GM11168 (cell line): Measurements from ENCODE around the gene NT5C.

Experiments used
- in situ Hi-C: fragments of 300-500 bp; cut with MboI; formaldehyde crosslinking; loops from one replicate; pipeline ENCODE4 v1.12.0; 2022; ENCODE audit warnings: low sequenced_read_pairs; ENCODE audit not compliant: unreplicated experiment

The NT5C gene

DNA sequence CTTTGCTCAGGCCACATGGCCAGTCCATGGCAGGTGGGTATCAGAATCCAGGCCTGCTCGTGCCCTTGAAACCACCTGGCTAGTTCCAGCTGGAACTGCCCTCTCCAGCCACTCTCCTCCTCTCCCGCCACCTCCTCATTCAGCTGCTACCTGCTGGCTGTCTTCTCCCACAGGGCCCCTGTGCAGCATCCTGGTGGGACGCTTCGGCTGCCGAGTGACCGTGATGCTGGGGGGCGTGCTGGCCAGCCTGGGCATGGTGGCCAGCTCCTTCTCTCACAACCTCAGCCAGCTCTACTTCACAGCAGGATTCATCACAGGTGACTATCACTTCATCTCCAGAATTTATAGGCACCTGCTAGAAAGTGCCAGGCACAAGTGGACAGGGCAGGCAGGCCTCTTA is 33.7 kb downstream of the NT5C start:
- in situ Hi-C loops: no loop called here

DNA sequence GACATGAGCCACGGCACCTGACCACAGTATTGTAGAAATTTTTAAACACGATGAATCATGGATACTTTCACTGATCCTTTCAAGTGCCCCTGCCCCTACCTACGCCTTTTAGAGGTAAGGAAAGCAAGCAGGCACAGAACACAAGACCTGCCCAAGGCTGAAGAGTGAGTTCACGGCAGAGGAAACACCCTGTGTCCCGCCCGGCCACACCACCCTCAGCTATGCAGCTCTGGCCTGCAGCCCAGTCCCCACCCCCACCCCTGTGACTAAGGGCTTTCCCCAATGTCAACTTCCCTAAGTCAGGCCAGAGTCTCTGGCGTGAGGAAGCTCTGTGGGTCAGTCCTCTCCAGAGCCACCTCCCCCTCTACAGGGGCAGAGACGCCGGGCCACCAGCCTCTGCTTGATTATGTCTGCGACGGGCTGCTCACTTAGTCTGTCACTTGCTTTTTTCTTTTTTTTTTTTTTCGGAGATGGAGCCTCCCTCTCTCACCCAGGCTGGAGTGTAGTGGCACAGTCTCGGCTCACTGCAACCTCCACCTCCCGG is 35.4 kb downstream of the NT5C start:
- in situ Hi-C loops: no loop called here

- in situ Hi-C loops: no loop called here
These were observed 36.6 kb downstream of the NT5C start for GRCh38 chr17:75094871-75095399.

DNA sequence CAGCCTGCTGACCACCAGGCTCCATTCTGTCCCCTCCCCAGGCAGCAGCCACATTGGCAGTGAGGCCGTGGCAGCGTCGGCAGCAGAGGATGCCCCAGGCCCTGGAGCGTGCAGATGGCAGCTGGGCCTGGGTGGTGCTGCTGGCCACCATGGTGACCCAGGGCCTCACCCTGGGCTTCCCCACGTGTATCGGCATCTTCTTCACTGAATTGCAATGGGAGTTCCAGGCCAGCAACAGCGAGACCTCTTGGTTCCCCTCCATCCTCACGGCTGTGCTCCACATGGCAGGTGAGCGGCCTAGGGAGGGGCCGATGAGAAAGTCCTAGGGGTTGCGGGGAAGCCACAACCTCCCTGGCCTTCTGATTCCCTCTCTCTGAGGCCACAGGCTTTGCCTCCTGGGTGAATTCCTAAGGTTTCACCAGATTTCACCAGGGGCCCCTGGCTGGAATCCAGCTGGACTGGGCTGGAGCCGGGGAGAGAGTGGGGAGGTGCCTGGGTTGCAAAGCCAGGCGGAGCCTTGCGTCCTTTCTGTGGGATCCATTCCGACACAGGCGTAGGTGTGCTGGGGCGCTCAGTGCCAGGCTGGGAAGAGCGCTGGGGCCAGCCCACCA is 37.9 kb downstream of the NT5C start:
- in situ Hi-C loops: no loop called here

DNA sequence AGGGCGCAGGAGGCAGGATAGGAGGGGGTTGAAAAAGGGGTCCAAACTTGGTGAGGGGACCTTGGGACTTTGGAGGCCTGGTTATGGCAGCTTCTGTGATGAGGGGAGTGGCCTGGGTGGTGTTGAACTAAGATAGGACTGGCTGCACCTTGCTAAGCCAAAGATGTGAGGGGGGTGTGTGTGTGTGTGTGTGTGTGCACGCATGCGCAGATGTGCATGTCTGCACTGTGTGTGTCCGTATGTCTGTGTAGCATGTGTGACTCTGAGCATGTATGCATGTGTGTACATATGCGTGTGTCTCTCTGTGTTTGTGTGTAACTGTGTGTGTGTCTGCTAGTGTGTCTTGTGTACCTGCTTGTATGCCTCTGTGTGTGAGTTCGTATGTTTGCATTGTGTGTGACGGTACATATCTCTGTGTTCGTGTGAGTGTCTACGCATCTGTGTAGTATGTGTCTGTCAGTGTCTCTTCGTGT is 39.7 kb downstream of the NT5C start:
- in situ Hi-C loops: no loop called here

DNA sequence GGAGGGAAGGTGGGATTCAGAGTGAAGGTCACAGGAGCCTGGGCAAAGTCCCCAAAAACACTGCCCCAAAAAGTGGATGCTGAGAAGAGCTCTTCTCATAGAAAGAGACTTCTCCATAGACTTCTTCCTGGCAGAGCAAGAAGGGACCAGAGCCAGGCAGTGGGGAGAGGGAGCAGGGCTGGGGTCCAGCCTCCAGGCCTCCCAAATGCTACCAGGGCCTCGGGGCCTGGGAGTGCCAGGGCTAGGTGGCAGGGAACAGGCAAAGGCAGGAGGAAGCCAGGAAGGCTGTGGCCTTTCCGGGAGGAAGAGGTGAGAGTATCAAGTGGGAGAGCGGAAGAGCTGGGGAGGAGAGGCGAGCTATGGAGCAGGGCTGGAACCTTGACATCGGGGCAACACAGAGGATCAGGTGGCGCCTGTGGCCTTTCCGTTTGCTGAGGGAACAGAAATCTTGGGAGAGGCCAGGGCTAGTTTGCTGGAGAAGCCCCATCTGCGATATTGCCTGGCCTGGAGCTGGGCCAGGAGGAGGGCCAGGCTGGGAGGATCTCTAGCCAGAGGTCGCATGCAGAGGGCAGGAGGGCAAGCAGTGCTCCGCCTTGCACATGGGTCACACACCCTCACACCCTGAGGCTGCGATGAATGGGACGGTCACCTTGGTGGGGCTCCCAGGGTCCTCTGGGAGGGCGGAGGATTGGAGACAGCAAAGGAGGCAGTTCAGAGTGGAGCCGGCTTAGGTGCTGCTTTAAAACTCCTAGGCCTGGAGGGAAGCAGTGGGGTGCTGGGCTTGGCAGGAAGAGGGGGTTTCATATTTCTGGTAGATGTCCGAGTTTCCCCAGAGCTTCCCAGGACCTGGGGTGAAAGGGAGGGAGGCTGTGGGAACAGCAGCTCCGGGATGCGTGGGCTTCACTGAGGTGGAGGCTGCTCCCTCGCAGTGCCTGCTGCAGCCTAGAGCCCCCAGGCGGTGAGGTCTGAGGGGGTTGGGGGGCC is 40.4 kb downstream of the NT5C start:
- in situ Hi-C loops: no loop called here

DNA sequence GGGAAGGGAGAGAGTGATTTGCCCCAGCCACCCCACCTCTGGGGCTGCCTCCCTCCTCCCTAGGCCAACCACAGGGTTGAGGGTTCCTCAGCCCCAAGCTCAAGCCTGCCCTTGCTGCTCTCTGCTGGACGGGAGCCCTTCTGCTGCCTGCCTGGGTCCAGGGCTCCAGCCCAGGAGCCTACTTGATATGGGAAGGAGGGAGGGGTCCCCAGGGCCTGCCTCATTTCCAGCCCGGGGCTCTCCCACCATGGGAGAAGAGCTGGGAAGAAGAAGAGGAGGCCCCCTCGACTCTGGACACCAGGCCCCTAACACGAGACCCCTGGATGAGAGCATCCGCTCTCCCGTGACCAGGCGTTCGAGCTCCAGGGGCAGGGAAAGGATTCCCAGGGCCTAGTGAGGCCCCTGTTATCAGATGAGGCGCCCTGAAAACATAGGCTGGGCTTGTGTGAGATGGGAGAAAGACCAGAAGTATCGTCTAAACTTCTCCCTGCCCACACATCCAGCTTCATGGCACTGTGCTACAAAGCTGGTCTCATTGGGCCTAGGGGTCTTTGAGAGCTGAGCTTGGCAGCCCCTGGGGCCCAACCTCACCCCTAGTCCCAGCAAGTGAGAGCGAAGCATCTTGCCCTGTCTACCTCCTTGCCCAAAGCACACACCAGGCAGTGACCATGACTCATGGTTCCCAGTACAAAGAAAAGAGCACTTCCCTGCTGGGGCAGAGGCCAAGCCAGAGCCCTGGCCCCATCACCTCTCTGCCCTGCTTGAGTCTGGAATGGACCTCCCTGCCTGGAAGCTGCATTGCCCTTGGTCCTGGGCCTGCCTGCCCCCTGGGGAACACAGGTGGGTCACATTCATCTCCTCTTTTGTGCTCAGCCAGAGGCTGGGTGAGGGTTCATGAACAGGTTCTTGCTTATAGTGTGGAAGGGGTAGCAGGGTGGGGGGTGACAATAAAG is 42.8 kb downstream of the NT5C start:
- in situ Hi-C loops: no loop called here

DNA sequence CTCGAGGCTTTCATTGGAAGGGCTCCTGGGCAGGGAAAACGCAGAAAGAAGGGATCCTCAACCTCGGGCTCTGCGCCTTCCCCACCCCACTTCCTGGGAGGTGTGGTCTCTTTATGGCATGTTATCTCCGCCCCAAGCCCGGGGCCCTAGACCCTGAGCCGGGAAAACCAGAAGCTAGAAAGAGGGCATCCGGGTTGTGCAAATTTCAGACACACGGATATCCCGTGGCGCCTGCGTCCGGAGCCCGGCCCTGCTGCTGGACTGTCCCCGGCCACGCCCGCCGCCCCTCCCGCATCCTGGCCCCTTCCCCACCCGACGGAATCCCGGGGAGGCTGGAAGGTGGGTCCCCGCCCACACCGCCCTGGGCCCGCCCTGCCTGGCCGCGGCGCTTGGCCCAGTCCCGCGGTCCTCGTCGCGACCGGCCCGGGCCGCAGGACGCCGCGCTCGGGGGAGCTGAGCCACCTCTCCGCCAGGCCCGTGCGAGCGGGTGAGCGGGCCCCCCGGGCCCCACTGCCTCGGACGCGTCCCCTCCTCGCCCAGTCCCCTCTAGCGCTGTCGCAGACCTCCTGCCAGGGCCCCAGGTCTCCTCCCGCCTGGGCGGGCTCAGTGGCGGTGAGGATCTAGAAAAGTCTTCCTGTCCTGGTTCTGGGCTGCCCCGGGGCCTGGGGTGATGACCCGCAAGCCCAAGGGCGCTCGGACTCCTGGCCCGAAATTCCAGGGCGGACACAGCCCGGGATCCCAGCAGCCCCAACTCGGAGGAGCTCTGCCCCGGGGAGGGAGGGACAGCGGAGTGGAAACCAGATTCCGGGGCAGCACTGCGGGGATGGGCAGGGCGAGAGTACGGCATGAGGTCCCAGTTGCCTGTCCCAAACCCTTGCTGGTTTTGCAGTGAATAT is 43.7 kb downstream of the NT5C start, which contains the start of gene SLC16A5:
TSS of gene SLC16A5 (plus strand) at position 397 of the 896 bp plus-strand sequence. CDS start 5,683 bp downstream, outside the sequence.
- in situ Hi-C loops: no loop called here

GRCh38 chr17:75087182-75087557 is 44.4 kb downstream of the NT5C start:
- in situ Hi-C loops: no loop called here

- in situ Hi-C loops: no loop called here
These were observed 44.9 kb downstream of the NT5C start for GRCh38 chr17:75086496-75087181.

DNA sequence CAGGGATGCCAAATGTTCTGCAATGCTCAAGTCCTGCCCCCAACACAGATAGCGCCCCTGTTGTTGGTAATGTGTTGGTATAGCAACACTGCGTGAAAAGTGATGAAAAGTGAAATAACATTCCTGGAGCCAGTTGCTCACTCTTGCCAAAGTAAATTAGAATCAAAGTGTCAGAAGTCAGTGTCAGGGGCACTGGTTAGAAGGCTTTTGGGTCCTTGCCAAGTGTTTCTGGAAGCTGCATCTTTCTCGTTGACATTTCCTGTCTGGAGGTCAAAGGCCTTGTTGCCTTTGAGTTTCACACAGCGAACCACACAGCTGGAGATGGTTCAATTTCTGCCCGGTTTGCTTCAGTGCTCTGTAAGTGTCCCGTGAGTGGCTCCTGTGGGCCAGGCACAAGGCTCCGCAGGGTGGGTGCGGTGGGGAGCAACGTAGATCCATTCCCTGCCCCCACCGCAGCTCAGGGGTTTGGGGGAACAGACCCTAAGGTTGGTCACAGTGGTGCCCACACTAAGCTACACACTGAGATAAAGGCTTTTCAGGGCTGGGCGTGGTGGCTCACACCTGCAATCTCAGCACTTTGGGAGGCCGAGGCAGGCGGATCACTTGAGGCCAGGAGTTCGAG is 47.4 kb downstream of the NT5C start:
- in situ Hi-C loops: no loop called here

DNA sequence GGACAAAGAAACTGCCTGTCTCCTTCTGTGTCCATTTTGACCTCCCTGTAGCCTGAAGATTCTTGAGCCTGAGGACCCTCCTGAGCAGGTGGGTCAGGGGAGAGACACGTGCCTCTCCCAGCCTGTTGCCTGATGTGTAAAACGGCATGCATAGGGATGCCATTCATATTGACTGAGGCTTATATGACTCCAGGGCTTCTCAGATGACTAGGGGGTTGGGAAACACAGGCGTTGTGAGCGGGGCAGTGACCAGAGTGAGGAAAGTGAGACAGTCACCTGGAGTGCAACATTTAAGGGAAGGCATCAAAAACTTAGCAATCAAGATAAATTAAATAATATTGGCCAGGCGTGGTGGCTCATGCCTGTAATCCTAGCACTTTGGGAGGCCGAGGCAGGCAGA is 48.9 kb downstream of the NT5C start:
- in situ Hi-C loops: no loop called here

- in situ Hi-C loops: no loop called here
These were observed 49.7 kb downstream of the NT5C start for GRCh38 chr17:75081611-75082540.
